ENCODE results near the gene SCARB1. TPM values are rescaled to one million over a fixed set of nuclear protein-coding genes. Genes with fewer than 3 reads are reported as not detected.

SCARB1 gene
- total and polyA plus RNA-seq, 4 donors = 14.9 to 88.4 (median 56.2) TPM

- Histone ChIP-seq H3K4me3 (ENCODE audit: low read depth, low read length) (no peak overlapping the region), H3K27me3 (ENCODE audit: control insufficient read depth, insufficient read depth, low read length) (peaks cover 3% of the 10 kb centered on the region), H3K4me1 (ENCODE audit: control insufficient read depth, insufficient read depth, low read length) (peaks cover 36% of the 10 kb centered on the region), H3K27ac (ENCODE audit: low read depth, low read length) (no peak overlapping the region), H3K9me3 (ENCODE audit: control insufficient read depth, insufficient read depth, low read length) (no peaks in the 10 kb centered on the region), H3K36me3 (ENCODE audit: control insufficient read depth, insufficient read depth, low read length) (no peaks in the 10 kb centered on the region)
- WGBS (ENCODE audit: insufficient coverage) = 68% methylated on average over 8 of the region's 8 CpGs
- DNase-seq (ENCODE audit: low read depth in 4 of 6, low spot score in 6 of 6) = no peak
Measured at GRCh38 chr12:124737040-124737419, 126.6 kb downstream of the SCARB1 start.

- no peak overlapping the region for H3K4me3 ChIP-seq (ENCODE audit: low read depth, low read length)
- 79% methylated on average over 8 of the region's 27 CpGs for WGBS (ENCODE audit: insufficient coverage)
- H3K27ac ChIP-seq (ENCODE audit: low read depth, low read length) = no peak overlapping the region
- H3K9me3 ChIP-seq (ENCODE audit: control insufficient read depth, insufficient read depth, low read length) = no peaks in the 10 kb centered on the region
- no peaks in the 10 kb centered on the region for H3K36me3 ChIP-seq (ENCODE audit: control insufficient read depth, insufficient read depth, low read length)
- peaks cover 35% of the 10 kb centered on the region for H3K4me1 ChIP-seq (ENCODE audit: control insufficient read depth, insufficient read depth, low read length)
- DNase-seq (ENCODE audit: low read depth in 4 of 6, low spot score in 6 of 6) = no peak
- peaks cover 3% of the 10 kb centered on the region for H3K27me3 ChIP-seq (ENCODE audit: control insufficient read depth, insufficient read depth, low read length)
Measured at GRCh38 chr12:124736115-124737039, 127.3 kb downstream of the SCARB1 start.

GRCh38 chr12:124734224-124734788 is 129.4 kb downstream of the SCARB1 start:
- H3K27ac ChIP-seq (ENCODE audit: low read depth, low read length) = peak overlapping the region; percentile 47
- 67% methylated on average over 19 of the region's 22 CpGs for WGBS (ENCODE audit: insufficient coverage)
- DNase-seq (ENCODE audit: low read depth in 4 of 6, low spot score in 6 of 6) = no peak

GRCh38 chr12:124733086-124733485 is 130.6 kb downstream of the SCARB1 start:
- 87% methylated on average over 6 of the region's 6 CpGs for WGBS (ENCODE audit: insufficient coverage)
- Histone ChIP-seq H3K9me3 (ENCODE audit: control insufficient read depth, insufficient read depth, low read length) (no peaks in the 10 kb centered on the region), H3K4me1 (ENCODE audit: control insufficient read depth, insufficient read depth, low read length) (peaks cover 15% of the 10 kb centered on the region), H3K27ac (ENCODE audit: low read depth, low read length) (no peak overlapping the region), H3K36me3 (ENCODE audit: control insufficient read depth, insufficient read depth, low read length) (no peaks in the 10 kb centered on the region), H3K4me3 (ENCODE audit: low read depth, low read length) (no peak overlapping the region), H3K27me3 (ENCODE audit: control insufficient read depth, insufficient read depth, low read length) (no peaks in the 10 kb centered on the region)
- no peak for DNase-seq (ENCODE audit: low read depth in 4 of 6, low spot score in 6 of 6)

More at GRCh38 chr12:124734224-124734788, 129.4 kb downstream of the SCARB1 start:
- no peaks in the 10 kb centered on the region for H3K36me3 ChIP-seq (ENCODE audit: control insufficient read depth, insufficient read depth, low read length)
- peaks cover 3% of the 10 kb centered on the region for H3K27me3 ChIP-seq (ENCODE audit: control insufficient read depth, insufficient read depth, low read length)
- H3K9me3 ChIP-seq (ENCODE audit: control insufficient read depth, insufficient read depth, low read length) = no peaks in the 10 kb centered on the region
- H3K4me3 ChIP-seq (ENCODE audit: low read depth, low read length) = no peak overlapping the region
- peaks cover 23% of the 10 kb centered on the region for H3K4me1 ChIP-seq (ENCODE audit: control insufficient read depth, insufficient read depth, low read length)

GRCh38 chr12:124732275-124733075 is 131.2 kb downstream of the SCARB1 start:
- H3K9me3 ChIP-seq (ENCODE audit: control insufficient read depth, insufficient read depth, low read length) = no peaks in the 10 kb centered on the region
- 61% methylated on average over 15 of the region's 17 CpGs for WGBS (ENCODE audit: insufficient coverage)
- peaks cover 18% of the 10 kb centered on the region for H3K4me1 ChIP-seq (ENCODE audit: control insufficient read depth, insufficient read depth, low read length)
- no peak overlapping the region for H3K4me3 ChIP-seq (ENCODE audit: low read depth, low read length)
- H3K36me3 ChIP-seq (ENCODE audit: control insufficient read depth, insufficient read depth, low read length) = no peaks in the 10 kb centered on the region
- H3K27me3 ChIP-seq (ENCODE audit: control insufficient read depth, insufficient read depth, low read length) = no peaks in the 10 kb centered on the region
- DNase-seq (ENCODE audit: low read depth in 4 of 6, low spot score in 6 of 6) = no peak
- H3K27ac ChIP-seq (ENCODE audit: low read depth, low read length) = no peak overlapping the region

- Histone ChIP-seq H3K27ac (ENCODE audit: low read depth, low read length) (no peak overlapping the region), H3K36me3 (ENCODE audit: control insufficient read depth, insufficient read depth, low read length) (no peaks in the 10 kb centered on the region), H3K4me3 (ENCODE audit: low read depth, low read length) (no peak overlapping the region), H3K9me3 (ENCODE audit: control insufficient read depth, insufficient read depth, low read length) (no peaks in the 10 kb centered on the region), H3K27me3 (ENCODE audit: control insufficient read depth, insufficient read depth, low read length) (no peaks in the 10 kb centered on the region), H3K4me1 (ENCODE audit: control insufficient read depth, insufficient read depth, low read length) (peaks cover 23% of the 10 kb centered on the region)
- DNase-seq (ENCODE audit: low read depth in 4 of 6, low spot score in 6 of 6) = no peak
- no CpG with 5 or more reads among the region's 2 CpGs for WGBS (ENCODE audit: insufficient coverage)
Measured at GRCh38 chr12:124731869-124732268, 131.8 kb downstream of the SCARB1 start.

- Histone ChIP-seq H3K4me1 (ENCODE audit: control insufficient read depth, insufficient read depth, low read length) (peaks cover 20% of the 10 kb centered on the region), H3K4me3 (ENCODE audit: low read depth, low read length) (no peak overlapping the region), H3K36me3 (ENCODE audit: control insufficient read depth, insufficient read depth, low read length) (no peaks in the 10 kb centered on the region), H3K9me3 (ENCODE audit: control insufficient read depth, insufficient read depth, low read length) (no peaks in the 10 kb centered on the region), H3K27me3 (ENCODE audit: control insufficient read depth, insufficient read depth, low read length) (no peaks in the 10 kb centered on the region), H3K27ac (ENCODE audit: low read depth, low read length) (no peak overlapping the region)
- WGBS (ENCODE audit: insufficient coverage) = 85% methylated on average over 3 of the region's 3 CpGs
- peak in 2 of 6 donors; percentile 43 to 53 for DNase-seq (ENCODE audit: low read depth in 4 of 6, low spot score in 6 of 6)
Measured at GRCh38 chr12:124730455-124730932, 133.2 kb downstream of the SCARB1 start.

GRCh38 chr12:124727922-124728321 is 135.7 kb downstream of the SCARB1 start:
- H3K27me3 ChIP-seq (ENCODE audit: control insufficient read depth, insufficient read depth, low read length) = no peaks in the 10 kb centered on the region
- H3K9me3 ChIP-seq (ENCODE audit: control insufficient read depth, insufficient read depth, low read length) = no peaks in the 10 kb centered on the region
- H3K27ac ChIP-seq (ENCODE audit: low read depth, low read length) = no peak overlapping the region
- WGBS (ENCODE audit: insufficient coverage) = 97% methylated on average over 5 of the region's 10 CpGs
- no peak for DNase-seq (ENCODE audit: low read depth in 4 of 6, low spot score in 6 of 6)
- H3K36me3 ChIP-seq (ENCODE audit: control insufficient read depth, insufficient read depth, low read length) = no peaks in the 10 kb centered on the region
- H3K4me3 ChIP-seq (ENCODE audit: low read depth, low read length) = no peak overlapping the region
- peaks cover 19% of the 10 kb centered on the region for H3K4me1 ChIP-seq (ENCODE audit: control insufficient read depth, insufficient read depth, low read length)

- WGBS (ENCODE audit: insufficient coverage) = 55% methylated on average over 18 of the region's 18 CpGs
- Histone ChIP-seq H3K4me1 (ENCODE audit: control insufficient read depth, insufficient read depth, low read length) (peaks cover 13% of the 10 kb centered on the region), H3K4me3 (ENCODE audit: low read depth, low read length) (no peak overlapping the region), H3K27me3 (ENCODE audit: control insufficient read depth, insufficient read depth, low read length) (no peaks in the 10 kb centered on the region), H3K9me3 (ENCODE audit: control insufficient read depth, insufficient read depth, low read length) (no peaks in the 10 kb centered on the region), H3K27ac (ENCODE audit: low read depth, low read length) (peak overlapping the region; percentile 40), H3K36me3 (ENCODE audit: control insufficient read depth, insufficient read depth, low read length) (no peaks in the 10 kb centered on the region)
- peak in 2 of 6 donors; percentile 61 to 67 for DNase-seq (ENCODE audit: low read depth in 4 of 6, low spot score in 6 of 6)
Measured at GRCh38 chr12:124727264-124727800, 136.3 kb downstream of the SCARB1 start.
